ENCODE results near the gene ARSG.

DNA sequence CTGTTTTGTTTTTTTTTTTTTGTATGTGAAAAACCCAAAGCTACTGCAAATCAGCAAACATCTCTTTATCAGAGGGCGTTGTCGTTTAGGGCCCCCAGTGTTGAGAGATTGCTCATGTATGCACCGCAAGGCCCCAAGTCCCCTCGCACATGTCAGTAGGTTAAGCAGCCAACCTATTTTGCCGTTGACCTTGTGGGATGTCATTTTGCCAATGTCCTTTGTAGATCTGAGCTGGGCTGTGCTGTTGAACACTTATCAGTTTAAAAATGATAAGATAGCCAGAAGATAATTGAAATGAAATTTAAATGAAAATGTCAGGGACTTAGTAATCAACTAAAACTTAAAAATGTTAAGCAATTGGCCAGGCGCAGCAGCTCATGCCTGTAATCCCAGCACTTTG lies 26.2 kb downstream of the ARSG start:
- TF ChIP-seq, protein P1, sequence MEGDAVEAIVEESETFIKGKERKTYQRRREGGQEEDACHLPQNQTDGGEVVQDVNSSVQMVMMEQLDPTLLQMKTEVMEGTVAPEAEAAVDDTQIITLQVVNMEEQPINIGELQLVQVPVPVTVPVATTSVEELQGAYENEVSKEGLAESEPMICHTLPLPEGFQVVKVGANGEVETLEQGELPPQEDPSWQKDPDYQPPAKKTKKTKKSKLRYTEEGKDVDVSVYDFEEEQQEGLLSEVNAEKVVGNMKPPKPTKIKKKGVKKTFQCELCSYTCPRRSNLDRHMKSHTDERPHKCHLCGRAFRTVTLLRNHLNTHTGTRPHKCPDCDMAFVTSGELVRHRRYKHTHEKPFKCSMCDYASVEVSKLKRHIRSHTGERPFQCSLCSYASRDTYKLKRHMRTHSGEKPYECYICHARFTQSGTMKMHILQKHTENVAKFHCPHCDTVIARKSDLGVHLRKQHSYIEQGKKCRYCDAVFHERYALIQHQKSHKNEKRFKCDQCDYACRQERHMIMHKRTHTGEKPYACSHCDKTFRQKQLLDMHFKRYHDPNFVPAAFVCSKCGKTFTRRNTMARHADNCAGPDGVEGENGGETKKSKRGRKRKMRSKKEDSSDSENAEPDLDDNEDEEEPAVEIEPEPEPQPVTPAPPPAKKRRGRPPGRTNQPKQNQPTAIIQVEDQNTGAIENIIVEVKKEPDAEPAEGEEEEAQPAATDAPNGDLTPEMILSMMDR (IDR thresholded peaks at IDR 0.05), result no peak
- no peak for TF ChIP-seq POLR2A (IDR thresholded peaks at IDR 0.05)
